Loucy (cell line): ENCODE data around the gene TCP1.

ENCODE experiments used
- H2AFZ ChIP-seq: fragments of 200-600 bp; sonication (generic); 2 replicates; pipeline ENCODE4 v1.6.0; 2016; ENCODE audit warnings: antibody characterized with exemption, mild to moderate bottlenecking, low read length, moderate library complexity
- H3F3A ChIP-seq: fragments of 200-600 bp; 2 replicates; pipeline ENCODE4 v1.6.0; 2016; ENCODE audit warnings: antibody characterized with exemption, low read depth, mild to moderate bottlenecking
- H3K27me3 ChIP-seq: fragments of 200-600 bp; sonication (generic); 2 replicates; pipeline ENCODE4 v1.6.1; 2014; ENCODE audit warnings: low read length, mild to moderate bottlenecking; ENCODE audit not compliant: insufficient read depth, poor library complexity, severe bottlenecking
- H3K36me3 ChIP-seq: fragments of 200-600 bp; sonication (generic); 2 replicates; pipeline ENCODE4 v1.6.1; 2016; ENCODE audit warnings: low read length; ENCODE audit not compliant: insufficient read depth
- H3K4me1 ChIP-seq: fragments of 200-600 bp; sonication (generic); 2 replicates; pipeline ENCODE4 v1.5.1; 2014; ENCODE audit warnings: low read length, mild to moderate bottlenecking; ENCODE audit not compliant: insufficient read depth, poor library complexity, severe bottlenecking
- H3K4me2 ChIP-seq: fragments of 200-600 bp; sonication (generic); 2 replicates; pipeline ENCODE4 v1.6.0; 2014; ENCODE audit warnings: antibody characterized with exemption, low read length, low read depth, mild to moderate bottlenecking; ENCODE audit not compliant: poor library complexity, severe bottlenecking
- H3K4me3 ChIP-seq: fragments of 200-600 bp; sonication (generic); 2 replicates; pipeline ENCODE4 v1.5.1; 2014; ENCODE audit warnings: low read length, mild to moderate bottlenecking, mixed read lengths; ENCODE audit not compliant: poor library complexity, severe bottlenecking
- H3K79me2 ChIP-seq: fragments of 200-600 bp; sonication (generic); 2 replicates; pipeline ENCODE4 v1.6.1; 2014; ENCODE audit warnings: low read length; ENCODE audit not compliant: insufficient read depth
- H3K9ac ChIP-seq: fragments of 200-600 bp; sonication (generic); 2 replicates; pipeline ENCODE4 v1.6.0; 2014; ENCODE audit warnings: mild to moderate bottlenecking, low read depth, low read length, moderate library complexity; ENCODE audit not compliant: poor library complexity, severe bottlenecking
- H3K9me2 ChIP-seq: fragments of 200-600 bp; sonication (generic); replicated peaks from 2 replicates; pipeline ENCODE4 v1.6.1; 2016; ENCODE audit warnings: low read depth, low read length, mixed read lengths
- H3K9me3 ChIP-seq: fragments of 200-600 bp; sonication (generic); 2 replicates; pipeline ENCODE4 v1.6.1; 2014; ENCODE audit warnings: mild to moderate bottlenecking, antibody characterized with exemption, low read length, low read depth; ENCODE audit not compliant: insufficient read depth
- H4K20me1 ChIP-seq: fragments of 200-600 bp; sonication (generic); 2 replicates; pipeline ENCODE4 v1.6.0; 2014; ENCODE audit warnings: antibody characterized with exemption, low read length, mild to moderate bottlenecking; ENCODE audit not compliant: insufficient read depth, poor library complexity, severe bottlenecking
- EZH2phosphoT487 ChIP-seq: fragments of 200-600 bp; IDR thresholded peaks from 2 replicates; pipeline ENCODE4 v1.6.1; 2018; ENCODE audit warnings: antibody characterized with exemption, mild to moderate bottlenecking, moderate library complexity, borderline replicate concordance
- TF ChIP-seq, protein P1 (sequence below): fragments of 200-600 bp; sonication (generic); conservative IDR thresholded peaks from 2 replicates; pipeline ENCODE4 v1.5.1; 2014; ENCODE audit warnings: mild to moderate bottlenecking, antibody characterized with exemption, low read length

TCP1 gene

DNA sequence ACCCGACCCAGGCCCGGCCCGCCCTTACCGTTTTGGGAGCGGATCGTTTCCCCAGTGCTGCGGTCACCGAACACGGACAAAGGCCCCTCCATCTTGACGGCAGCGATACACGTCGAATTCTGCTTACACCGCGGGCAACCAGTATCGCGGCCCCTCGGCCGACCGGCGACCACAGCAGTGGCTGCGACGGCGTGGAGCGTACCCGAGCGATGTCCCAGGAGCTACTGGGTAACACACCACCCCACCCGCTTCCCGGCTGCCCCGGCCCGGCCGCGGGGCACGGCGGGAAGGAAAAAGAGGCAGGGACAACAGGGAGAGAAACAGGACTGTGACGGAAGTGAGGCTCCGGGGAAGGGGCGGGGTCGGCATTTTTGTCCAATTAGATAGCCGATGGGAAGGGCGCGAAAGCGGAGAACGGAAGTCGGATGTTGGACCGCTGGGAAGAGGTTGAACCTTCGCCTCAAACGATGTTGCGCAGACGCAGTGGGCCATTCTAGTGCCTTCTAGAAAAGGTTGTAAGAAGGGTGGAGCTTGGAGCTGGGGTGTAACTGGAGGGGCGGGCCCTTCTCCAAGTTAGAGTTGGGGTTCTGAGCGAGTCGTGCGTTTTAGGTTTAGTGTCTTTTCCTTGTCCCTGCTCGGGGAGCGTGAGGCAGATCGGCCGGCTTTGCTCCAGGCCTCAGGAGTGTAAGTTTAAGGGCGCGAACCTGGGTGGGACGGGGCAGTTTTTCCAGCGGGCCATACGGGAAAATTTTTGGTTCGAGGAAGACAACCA is at the start of gene TCP1:
Gene TCP1 (minus strand): TSS at position 226 of the 772 bp plus-strand sequence. CDS start 134 bp downstream, at position 92.
- H3K4me3 ChIP-seq, result peak within 1 kb of the TSS; percentile 97
- peaks cover 91% of the 10 kb centered on the region for H3K79me2 ChIP-seq
- H3F3A ChIP-seq, result no peaks in the 10 kb centered on the region
- peak within 1 kb of the TSS; percentile 99 for H3K4me2 ChIP-seq
- H2AFZ ChIP-seq, result peak within 1 kb of the TSS; percentile 87
- H3K9ac ChIP-seq, result peak within 1 kb of the TSS; percentile 96
- peaks cover 78% of the 10 kb centered on the region for H4K20me1 ChIP-seq
- no peak for TF ChIP-seq EZH2phosphoT487
- H3K27me3 ChIP-seq, result no peaks in the 10 kb centered on the region
- H3K36me3 ChIP-seq, result peaks cover 32% of the 10 kb centered on the region
- no peaks in the 10 kb centered on the region for H3K9me3 ChIP-seq
- H3K9me2 ChIP-seq, result no peaks in the 10 kb centered on the region
- peaks cover 56% of the 10 kb centered on the region for H3K4me1 ChIP-seq

DNA sequence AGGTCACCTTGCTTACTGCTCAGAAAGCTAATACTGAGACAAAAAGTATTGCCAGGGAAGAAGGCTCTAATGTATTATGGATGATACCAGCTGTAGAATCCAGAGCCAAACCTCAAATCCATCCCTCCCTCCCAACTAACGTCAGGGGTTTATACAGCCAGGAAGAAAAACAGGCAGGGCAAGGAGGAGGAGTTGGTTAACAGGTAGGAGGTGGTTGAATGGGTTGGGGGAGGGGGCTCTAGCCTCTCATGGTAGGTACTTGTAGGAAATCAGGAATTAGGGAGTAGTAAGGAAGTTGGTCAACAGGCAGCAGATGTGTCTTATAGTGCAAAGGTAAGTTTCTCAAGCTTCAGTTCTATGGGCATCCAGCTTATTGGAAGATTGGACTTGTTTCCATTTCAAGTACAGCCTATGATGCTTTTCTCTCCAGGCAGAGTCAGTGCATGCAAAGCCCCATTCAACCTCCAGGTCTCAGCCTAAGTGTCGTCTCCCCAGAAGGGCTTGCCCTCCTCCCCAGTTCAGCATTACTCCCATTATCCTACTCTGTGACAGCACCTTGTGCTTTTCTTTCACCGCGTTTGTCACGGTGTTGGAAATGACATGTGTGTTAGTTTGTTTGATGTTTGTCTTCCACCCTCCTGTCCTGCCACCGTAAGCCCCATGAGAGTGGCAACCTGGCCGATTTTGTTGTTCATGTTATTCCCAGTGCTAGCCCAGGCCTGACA is 48.8 kb upstream of the TCP1 start:
- no peak overlapping the region for H3K4me3 ChIP-seq
- H3K79me2 ChIP-seq, result no peaks in the 10 kb centered on the region
- H3K27me3 ChIP-seq, result no peaks in the 10 kb centered on the region
- H3K4me1 ChIP-seq, result peaks cover 23% of the 10 kb centered on the region
- H3K9me2 ChIP-seq, result no peaks in the 10 kb centered on the region
- H3F3A ChIP-seq, result no peaks in the 10 kb centered on the region
- H3K4me2 ChIP-seq, result no peak overlapping the region
- H4K20me1 ChIP-seq, result no peaks in the 10 kb centered on the region
- no peaks in the 10 kb centered on the region for H3K9me3 ChIP-seq
- no peak overlapping the region for H3K9ac ChIP-seq
- H3K36me3 ChIP-seq, result no peaks in the 10 kb centered on the region
- TF ChIP-seq, protein P1, sequence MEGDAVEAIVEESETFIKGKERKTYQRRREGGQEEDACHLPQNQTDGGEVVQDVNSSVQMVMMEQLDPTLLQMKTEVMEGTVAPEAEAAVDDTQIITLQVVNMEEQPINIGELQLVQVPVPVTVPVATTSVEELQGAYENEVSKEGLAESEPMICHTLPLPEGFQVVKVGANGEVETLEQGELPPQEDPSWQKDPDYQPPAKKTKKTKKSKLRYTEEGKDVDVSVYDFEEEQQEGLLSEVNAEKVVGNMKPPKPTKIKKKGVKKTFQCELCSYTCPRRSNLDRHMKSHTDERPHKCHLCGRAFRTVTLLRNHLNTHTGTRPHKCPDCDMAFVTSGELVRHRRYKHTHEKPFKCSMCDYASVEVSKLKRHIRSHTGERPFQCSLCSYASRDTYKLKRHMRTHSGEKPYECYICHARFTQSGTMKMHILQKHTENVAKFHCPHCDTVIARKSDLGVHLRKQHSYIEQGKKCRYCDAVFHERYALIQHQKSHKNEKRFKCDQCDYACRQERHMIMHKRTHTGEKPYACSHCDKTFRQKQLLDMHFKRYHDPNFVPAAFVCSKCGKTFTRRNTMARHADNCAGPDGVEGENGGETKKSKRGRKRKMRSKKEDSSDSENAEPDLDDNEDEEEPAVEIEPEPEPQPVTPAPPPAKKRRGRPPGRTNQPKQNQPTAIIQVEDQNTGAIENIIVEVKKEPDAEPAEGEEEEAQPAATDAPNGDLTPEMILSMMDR, result no peak
- no peak for TF ChIP-seq EZH2phosphoT487
- H2AFZ ChIP-seq, result no peak overlapping the region

DNA sequence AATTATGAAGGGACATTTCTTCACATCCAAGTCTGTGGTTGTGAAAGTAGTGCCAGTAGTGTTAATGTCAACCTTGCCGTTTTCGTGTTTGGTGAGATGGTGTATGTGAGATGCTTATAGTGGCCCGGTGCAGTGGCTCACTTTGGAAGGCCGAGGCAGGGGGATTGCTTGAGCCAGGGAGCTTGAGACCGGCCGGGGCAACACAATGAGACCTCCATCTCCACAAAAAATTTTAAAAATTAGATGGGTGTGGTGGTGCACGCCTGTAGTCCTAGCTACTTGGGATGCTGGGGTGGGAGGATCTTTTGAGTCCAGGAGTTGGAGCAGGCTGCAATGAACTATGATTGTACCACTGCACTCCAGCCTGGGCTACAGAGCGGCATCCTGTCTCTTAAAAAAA is 48.1 kb upstream of the TCP1 start:
- H3K9ac ChIP-seq, result no peak overlapping the region
- peaks cover 29% of the 10 kb centered on the region for H3K4me1 ChIP-seq
- TF ChIP-seq, protein P1, result no peak
- TF ChIP-seq EZH2phosphoT487, result no peak
- no peak overlapping the region for H2AFZ ChIP-seq
- H3K79me2 ChIP-seq, result no peaks in the 10 kb centered on the region
- H3F3A ChIP-seq, result no peaks in the 10 kb centered on the region
- H3K4me2 ChIP-seq, result no peak overlapping the region
- no peaks in the 10 kb centered on the region for H3K9me3 ChIP-seq
- H3K36me3 ChIP-seq, result no peaks in the 10 kb centered on the region
- no peaks in the 10 kb centered on the region for H3K27me3 ChIP-seq
- H3K4me3 ChIP-seq, result no peak overlapping the region
- H4K20me1 ChIP-seq, result no peaks in the 10 kb centered on the region
- H3K9me2 ChIP-seq, result no peaks in the 10 kb centered on the region
